OCI-LY3 (cell line): ENCODE data around the gene DCT.

ENCODE experiments used
- H2AFZ ChIP-seq: fragments of 200-600, 300-600 bp; shearing (Covaris generic); 2 replicates; pipeline ENCODE4 v1.6.0; 2014; ENCODE audit warnings: antibody characterized with exemption, low read depth, low read length
- H3K27ac ChIP-seq: fragments of 200-600, 300-600 bp; sonication (generic); 2 replicates; pipeline ENCODE4 v1.5.1; 2014; ENCODE audit warnings: mild to moderate bottlenecking, low read length, moderate library complexity, mixed read lengths
- H3K27me3 ChIP-seq: fragments of 200-600, 300-600 bp; sonication (generic); 2 replicates; pipeline ENCODE4 v1.6.1; 2014; ENCODE audit warnings: low read depth, low read length, mixed read lengths
- H3K36me3 ChIP-seq: fragments of 200-600, 300-600 bp; sonication (generic); replicated peaks from 2 replicates; pipeline ENCODE3; 2014; ENCODE audit warnings: low read depth, low read length, mixed read lengths
- H3K4me1 ChIP-seq: fragments of 300-600, 200-600 bp; sonication (generic); 2 replicates; pipeline ENCODE4 v1.6.1; 2014; ENCODE audit warnings: low read length, mixed read lengths
- H3K4me2 ChIP-seq: fragments of 200-600, 300-600 bp; sonication (generic); 2 replicates; pipeline ENCODE4 v1.6.1; 2014; ENCODE audit warnings: low read length, mixed read lengths
- H3K4me3 ChIP-seq: fragments of 300-600, 200-600 bp; sonication (generic); 2 replicates; pipeline ENCODE4 v1.5.1; 2014; ENCODE audit warnings: antibody characterized with exemption, mild to moderate bottlenecking, low read length, moderate library complexity
- H3K79me2 ChIP-seq: fragments of 300-600, 200-600 bp; shearing (Covaris generic); 2 replicates; pipeline ENCODE4 v1.6.1; 2014; ENCODE audit warnings: mild to moderate bottlenecking, low read length, mixed read lengths
- H3K9ac ChIP-seq: fragments of 300-600, 200-600 bp; shearing (Covaris generic); 2 replicates; pipeline ENCODE4 v1.6.0; 2014; ENCODE audit warnings: mild to moderate bottlenecking, low read length, moderate library complexity
- H3K9me3 ChIP-seq: fragments of 200-600, 300-600 bp; shearing (Covaris generic); 2 replicates; pipeline ENCODE4 v1.6.1; 2014; ENCODE audit warnings: low read length, mixed read lengths; ENCODE audit not compliant: insufficient read depth
- H4K20me1 ChIP-seq: fragments of 200-600, 300-600 bp; sonication (generic); 2 replicates; pipeline ENCODE4 v1.6.1; 2016; ENCODE audit warnings: low read length, mixed read lengths; ENCODE audit not compliant: insufficient read depth
- EZH2phosphoT487 ChIP-seq: fragments of 200-600 bp; shearing (Covaris generic); IDR thresholded peaks from 2 replicates; pipeline ENCODE4 v1.6.1; 2018; ENCODE audit warnings: antibody characterized with exemption, mixed run types, low read depth
- TF ChIP-seq, protein P1 (sequence below): fragments of 200-600, 300-600 bp; sonication (generic); IDR thresholded peaks from 2 replicates; pipeline ENCODE4 v1.5.1; 2014; ENCODE audit warnings: antibody characterized with exemption, low read length, low read depth

Gene DCT

DNA sequence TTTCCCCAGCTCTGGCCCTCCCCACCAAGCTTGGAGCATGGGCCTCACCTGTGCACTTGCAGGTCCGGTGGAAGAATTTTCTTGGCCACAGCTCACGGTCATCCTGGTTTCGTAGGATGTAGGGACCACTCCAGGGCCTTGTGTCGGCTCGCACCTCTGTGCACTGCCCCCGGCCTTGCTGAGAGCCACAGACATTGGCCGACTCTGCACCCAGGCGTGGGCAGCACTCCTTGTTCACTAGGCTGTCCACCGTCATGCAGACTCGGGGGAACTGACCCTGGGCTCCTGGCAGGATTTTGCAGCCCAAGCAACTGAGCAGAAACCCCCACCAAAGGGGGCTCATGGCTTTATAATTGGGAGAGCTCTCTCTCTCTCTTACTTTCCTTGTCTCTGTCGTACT is 569 bp downstream of the DCT start:
- Histone ChIP-seq H3K9ac (no peak overlapping the region), H3K9me3 (no peaks in the 10 kb centered on the region), H3K27me3 (no peaks in the 10 kb centered on the region), H3K27ac (no peak overlapping the region), H3K4me3 (no peak overlapping the region), H3K4me2 (no peak overlapping the region), H3K36me3 (no peaks in the 10 kb centered on the region), H4K20me1 (no peaks in the 10 kb centered on the region), H3K79me2 (no peaks in the 10 kb centered on the region), H2AFZ (no peak overlapping the region), H3K4me1 (no peaks in the 10 kb centered on the region)
- TF ChIP-seq, protein P1, sequence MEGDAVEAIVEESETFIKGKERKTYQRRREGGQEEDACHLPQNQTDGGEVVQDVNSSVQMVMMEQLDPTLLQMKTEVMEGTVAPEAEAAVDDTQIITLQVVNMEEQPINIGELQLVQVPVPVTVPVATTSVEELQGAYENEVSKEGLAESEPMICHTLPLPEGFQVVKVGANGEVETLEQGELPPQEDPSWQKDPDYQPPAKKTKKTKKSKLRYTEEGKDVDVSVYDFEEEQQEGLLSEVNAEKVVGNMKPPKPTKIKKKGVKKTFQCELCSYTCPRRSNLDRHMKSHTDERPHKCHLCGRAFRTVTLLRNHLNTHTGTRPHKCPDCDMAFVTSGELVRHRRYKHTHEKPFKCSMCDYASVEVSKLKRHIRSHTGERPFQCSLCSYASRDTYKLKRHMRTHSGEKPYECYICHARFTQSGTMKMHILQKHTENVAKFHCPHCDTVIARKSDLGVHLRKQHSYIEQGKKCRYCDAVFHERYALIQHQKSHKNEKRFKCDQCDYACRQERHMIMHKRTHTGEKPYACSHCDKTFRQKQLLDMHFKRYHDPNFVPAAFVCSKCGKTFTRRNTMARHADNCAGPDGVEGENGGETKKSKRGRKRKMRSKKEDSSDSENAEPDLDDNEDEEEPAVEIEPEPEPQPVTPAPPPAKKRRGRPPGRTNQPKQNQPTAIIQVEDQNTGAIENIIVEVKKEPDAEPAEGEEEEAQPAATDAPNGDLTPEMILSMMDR = no peak
- no peak for TF ChIP-seq EZH2phosphoT487

DNA sequence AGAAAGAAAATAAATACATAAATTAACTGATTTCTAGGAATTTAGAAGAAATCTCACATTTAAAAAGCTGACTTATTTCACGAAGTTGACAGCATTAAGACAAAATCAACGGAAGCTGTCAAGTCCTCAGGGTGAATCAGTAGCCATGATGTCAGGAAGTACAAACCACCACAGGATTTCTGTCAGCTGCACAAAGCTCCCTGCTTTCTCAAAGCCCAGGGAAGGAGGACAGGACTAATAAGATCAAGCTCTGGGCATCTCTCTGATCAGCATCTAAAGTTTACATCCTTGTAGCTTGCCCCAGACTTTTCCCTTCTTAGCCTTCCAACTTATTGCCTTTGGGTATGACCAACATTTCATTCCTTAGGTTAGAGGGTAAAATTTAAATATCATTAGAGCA is 9.4 kb downstream of the DCT start:
- H3K4me3 ChIP-seq = no peak overlapping the region
- H2AFZ ChIP-seq = no peak overlapping the region
- H4K20me1 ChIP-seq = no peaks in the 10 kb centered on the region
- H3K4me1 ChIP-seq = no peaks in the 10 kb centered on the region
- no peak overlapping the region for H3K4me2 ChIP-seq
- no peaks in the 10 kb centered on the region for H3K79me2 ChIP-seq
- 0 out of 2 replicates have a peak, but pooled peaks cover 10% of the 10 kb centered on the region for H3K27me3 ChIP-seq
- H3K36me3 ChIP-seq = no peaks in the 10 kb centered on the region
- no peaks in the 10 kb centered on the region for H3K9me3 ChIP-seq
- no peak overlapping the region for H3K9ac ChIP-seq
- no peak for TF ChIP-seq EZH2phosphoT487
- TF ChIP-seq, protein P1 = no peak
- no peak overlapping the region for H3K27ac ChIP-seq

DNA sequence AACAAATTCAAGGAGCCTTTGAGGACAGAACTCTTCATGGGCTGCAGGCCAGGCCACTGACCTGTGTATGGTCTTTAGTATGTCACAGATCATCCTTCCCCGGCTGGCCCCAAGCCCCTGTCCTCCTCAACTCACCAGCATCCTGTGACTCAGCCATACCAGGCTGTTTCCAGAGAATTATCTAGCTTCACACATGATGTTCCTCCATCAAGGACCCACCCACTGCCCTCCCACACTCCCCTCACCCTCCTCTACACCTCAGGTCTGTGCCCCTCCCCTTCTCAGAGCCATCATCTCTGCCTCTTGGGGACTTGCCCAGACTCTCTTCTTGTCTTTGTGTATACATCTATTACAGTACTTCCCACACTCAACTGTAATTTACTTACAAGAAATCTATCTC is 14.7 kb downstream of the DCT start:
- 0 out of 2 replicates have a peak, but pooled peaks cover 10% of the 10 kb centered on the region for H3K27me3 ChIP-seq
- H3K4me2 ChIP-seq = no peak overlapping the region
- H3K79me2 ChIP-seq = no peaks in the 10 kb centered on the region
- H3K4me3 ChIP-seq = no peak overlapping the region
- H2AFZ ChIP-seq = no peak overlapping the region
- H3K27ac ChIP-seq = no peak overlapping the region
- H3K9ac ChIP-seq = no peak overlapping the region
- H3K36me3 ChIP-seq = no peaks in the 10 kb centered on the region
- no peaks in the 10 kb centered on the region for H3K4me1 ChIP-seq
- TF ChIP-seq EZH2phosphoT487 = no peak
- TF ChIP-seq, protein P1 = no peak
- no peaks in the 10 kb centered on the region for H3K9me3 ChIP-seq
- H4K20me1 ChIP-seq = no peaks in the 10 kb centered on the region

DNA sequence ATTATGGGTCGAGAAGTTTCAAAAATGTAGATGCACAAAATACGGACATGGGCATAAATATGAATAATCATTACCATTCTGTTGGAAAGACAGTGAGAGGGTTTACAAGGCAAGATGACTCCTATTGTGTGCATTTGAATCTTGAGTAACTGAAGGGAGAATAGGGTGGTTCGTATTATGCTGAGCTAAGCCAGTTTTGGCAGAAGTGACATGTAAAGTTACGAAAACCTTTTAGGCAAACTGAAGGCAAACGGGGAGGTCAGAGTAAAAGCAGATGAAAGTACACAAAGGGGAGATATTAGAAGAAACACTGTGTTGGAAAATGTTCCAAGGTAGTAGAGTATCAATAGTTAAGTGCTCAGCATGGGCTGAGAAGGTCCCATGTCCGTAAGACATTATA is 16.8 kb downstream of the DCT start:
- no peaks in the 10 kb centered on the region for H3K4me1 ChIP-seq
- no peak overlapping the region for H3K4me2 ChIP-seq
- no peak overlapping the region for H2AFZ ChIP-seq
- H3K27ac ChIP-seq = no peak overlapping the region
- TF ChIP-seq, protein P1 = no peak
- TF ChIP-seq EZH2phosphoT487 = no peak
- 0 out of 2 replicates have a peak, but pooled peaks cover 6% of the 10 kb centered on the region for H3K27me3 ChIP-seq
- no peak overlapping the region for H3K4me3 ChIP-seq
- no peaks in the 10 kb centered on the region for H3K79me2 ChIP-seq
- H3K9ac ChIP-seq = no peak overlapping the region
- no peaks in the 10 kb centered on the region for H3K9me3 ChIP-seq
- H3K36me3 ChIP-seq = no peaks in the 10 kb centered on the region
- H4K20me1 ChIP-seq = no peaks in the 10 kb centered on the region
